Measurements from ENCODE around the gene TEX52.

TEX52 gene

DNA sequence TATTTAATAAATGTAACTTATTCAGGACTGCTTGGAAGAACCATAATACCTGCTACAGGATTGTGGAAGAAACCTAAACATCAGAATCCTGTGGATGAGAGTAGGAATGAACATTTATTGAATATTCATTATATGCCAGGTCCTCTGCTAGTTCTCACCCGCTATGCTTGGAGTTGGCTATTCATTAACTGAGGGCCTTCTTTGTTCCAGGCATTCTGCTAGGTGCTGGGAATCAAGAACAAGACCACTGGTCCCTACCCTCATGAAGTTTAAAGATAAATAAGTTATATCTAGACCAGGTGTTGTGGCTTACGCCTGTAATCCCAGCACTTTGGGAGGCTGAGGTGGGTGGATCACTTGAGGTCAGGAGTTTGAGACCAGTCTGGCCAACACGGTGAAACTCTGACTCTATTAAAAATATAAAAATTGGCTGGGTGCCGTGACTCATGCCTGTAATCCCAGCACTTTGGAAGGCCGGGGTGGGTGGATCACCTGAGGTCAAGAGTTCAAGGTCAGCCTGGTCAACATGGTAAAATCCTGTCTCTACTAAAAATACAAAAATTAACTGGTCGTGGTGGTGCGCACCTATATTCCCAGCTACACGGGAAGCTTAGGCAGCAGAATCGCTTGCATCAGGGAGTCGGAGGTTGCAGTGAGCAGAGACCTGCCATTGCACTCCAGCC is 30.1 kb upstream of the TEX52 start:
- Histone ChIP-seq H4K20me1 (ENCODE audit: insufficient read depth, low read length) (no peaks in the 10 kb centered on the region), H3K9me3 (ENCODE audit: insufficient read depth, low read length) (no peaks in the 10 kb centered on the region), H3K4me2 (ENCODE audit: low read length) (no peak overlapping the region), H3K9ac (ENCODE audit: low read length) (no peak overlapping the region), H3K27ac (ENCODE audit: low read length) (no peak overlapping the region), H3K36me3 (replicated peaks; ENCODE audit: low read depth, low read length) (peaks cover 25% of the 10 kb centered on the region), H3K27me3 (ENCODE audit: low read depth, low read length) (no peaks in the 10 kb centered on the region), H2AFZ (ENCODE audit: low read depth, low read length) (no peak overlapping the region), H3K79me2 (ENCODE audit: low read length) (peaks cover 16% of the 10 kb centered on the region), H3K4me3 (ENCODE audit: low read length) (no peak overlapping the region), H3K4me1 (ENCODE audit: low read length) (peaks cover 5% of the 10 kb centered on the region)
- no peak for TF ChIP-seq EZH2phosphoT487 (IDR thresholded peaks at IDR 0.05; ENCODE audit: low read depth)
- TF ChIP-seq, protein P1, sequence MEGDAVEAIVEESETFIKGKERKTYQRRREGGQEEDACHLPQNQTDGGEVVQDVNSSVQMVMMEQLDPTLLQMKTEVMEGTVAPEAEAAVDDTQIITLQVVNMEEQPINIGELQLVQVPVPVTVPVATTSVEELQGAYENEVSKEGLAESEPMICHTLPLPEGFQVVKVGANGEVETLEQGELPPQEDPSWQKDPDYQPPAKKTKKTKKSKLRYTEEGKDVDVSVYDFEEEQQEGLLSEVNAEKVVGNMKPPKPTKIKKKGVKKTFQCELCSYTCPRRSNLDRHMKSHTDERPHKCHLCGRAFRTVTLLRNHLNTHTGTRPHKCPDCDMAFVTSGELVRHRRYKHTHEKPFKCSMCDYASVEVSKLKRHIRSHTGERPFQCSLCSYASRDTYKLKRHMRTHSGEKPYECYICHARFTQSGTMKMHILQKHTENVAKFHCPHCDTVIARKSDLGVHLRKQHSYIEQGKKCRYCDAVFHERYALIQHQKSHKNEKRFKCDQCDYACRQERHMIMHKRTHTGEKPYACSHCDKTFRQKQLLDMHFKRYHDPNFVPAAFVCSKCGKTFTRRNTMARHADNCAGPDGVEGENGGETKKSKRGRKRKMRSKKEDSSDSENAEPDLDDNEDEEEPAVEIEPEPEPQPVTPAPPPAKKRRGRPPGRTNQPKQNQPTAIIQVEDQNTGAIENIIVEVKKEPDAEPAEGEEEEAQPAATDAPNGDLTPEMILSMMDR (IDR thresholded peaks at IDR 0.05; ENCODE audit: low read depth, low read length), result no peak

DNA sequence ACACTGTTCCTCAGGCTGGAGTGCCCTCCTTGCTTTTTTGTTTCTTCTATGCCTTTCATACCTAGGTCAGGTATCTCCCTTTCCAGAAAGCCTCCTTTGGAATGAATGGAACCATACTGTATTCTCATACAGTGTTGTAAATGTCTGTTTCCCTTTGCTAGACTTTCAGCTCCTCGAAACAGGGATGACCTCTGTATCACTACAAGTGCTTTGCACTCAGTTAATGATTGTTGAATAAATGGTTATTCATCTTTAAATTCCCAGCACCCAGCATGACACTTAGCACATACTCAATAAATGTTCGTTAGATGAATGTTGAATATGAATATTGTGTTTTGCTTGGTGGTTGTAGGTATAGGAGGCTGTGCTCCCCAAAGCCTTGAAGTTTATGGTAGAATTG is 28.0 kb upstream of the TEX52 start:
- no peak overlapping the region for H3K4me3 ChIP-seq (ENCODE audit: low read length)
- TF ChIP-seq, protein P1 (IDR thresholded peaks at IDR 0.05; ENCODE audit: low read depth, low read length), result no peak
- TF ChIP-seq EZH2phosphoT487 (IDR thresholded peaks at IDR 0.05; ENCODE audit: low read depth), result no peak
- H2AFZ ChIP-seq (ENCODE audit: low read depth, low read length), result no peak overlapping the region
- no peak overlapping the region for H3K9ac ChIP-seq (ENCODE audit: low read length)
- peaks cover 25% of the 10 kb centered on the region for H3K36me3 ChIP-seq (replicated peaks; ENCODE audit: low read depth, low read length)
- H3K4me2 ChIP-seq (ENCODE audit: low read length), result no peak overlapping the region
- no peaks in the 10 kb centered on the region for H4K20me1 ChIP-seq (ENCODE audit: insufficient read depth, low read length)
- no peaks in the 10 kb centered on the region for H3K4me1 ChIP-seq (ENCODE audit: low read length)
- no peaks in the 10 kb centered on the region for H3K27me3 ChIP-seq (ENCODE audit: low read depth, low read length)
- peaks cover 21% of the 10 kb centered on the region for H3K79me2 ChIP-seq (ENCODE audit: low read length)
- H3K27ac ChIP-seq (ENCODE audit: low read length), result no peak overlapping the region
- H3K9me3 ChIP-seq (ENCODE audit: insufficient read depth, low read length), result no peaks in the 10 kb centered on the region

DNA sequence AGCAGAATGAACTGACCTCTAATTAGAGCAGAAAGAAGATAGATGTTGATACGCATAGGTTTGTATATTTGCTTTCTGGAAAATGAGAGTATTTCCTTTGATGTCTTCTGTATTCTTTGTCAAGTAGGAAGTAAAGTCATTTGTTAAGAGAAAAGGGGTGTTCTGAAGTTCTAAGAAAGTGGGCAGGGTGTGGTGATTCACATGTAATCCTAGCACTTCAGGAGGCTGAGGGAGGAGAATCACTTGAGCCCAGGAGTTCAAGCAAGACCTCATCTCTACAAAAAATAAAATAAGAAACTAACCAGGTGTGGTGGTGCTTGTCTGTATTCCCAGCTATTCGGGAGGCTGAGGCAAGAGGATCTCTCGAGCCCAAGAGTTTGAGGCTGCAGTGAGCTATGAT is 23.0 kb upstream of the TEX52 start:
- Histone ChIP-seq H3K9me3 (ENCODE audit: insufficient read depth, low read length) (no peaks in the 10 kb centered on the region), H3K79me2 (ENCODE audit: low read length) (peaks cover 67% of the 10 kb centered on the region), H4K20me1 (ENCODE audit: insufficient read depth, low read length) (peaks cover 3% of the 10 kb centered on the region; the same call in 1 of the 2 replicates), H3K4me2 (ENCODE audit: low read length) (no peak overlapping the region), H3K27me3 (ENCODE audit: low read depth, low read length) (no peaks in the 10 kb centered on the region), H2AFZ (ENCODE audit: low read depth, low read length) (no peak overlapping the region), H3K27ac (ENCODE audit: low read length) (no peak overlapping the region), H3K4me3 (ENCODE audit: low read length) (no peak overlapping the region), H3K36me3 (replicated peaks; ENCODE audit: low read depth, low read length) (peaks cover 13% of the 10 kb centered on the region), H3K9ac (ENCODE audit: low read length) (no peak overlapping the region), H3K4me1 (ENCODE audit: low read length) (peaks cover 12% of the 10 kb centered on the region)
- TF ChIP-seq, protein P1 (IDR thresholded peaks at IDR 0.05; ENCODE audit: low read depth, low read length), result no peak
- no peak for TF ChIP-seq EZH2phosphoT487 (IDR thresholded peaks at IDR 0.05; ENCODE audit: low read depth)

DNA sequence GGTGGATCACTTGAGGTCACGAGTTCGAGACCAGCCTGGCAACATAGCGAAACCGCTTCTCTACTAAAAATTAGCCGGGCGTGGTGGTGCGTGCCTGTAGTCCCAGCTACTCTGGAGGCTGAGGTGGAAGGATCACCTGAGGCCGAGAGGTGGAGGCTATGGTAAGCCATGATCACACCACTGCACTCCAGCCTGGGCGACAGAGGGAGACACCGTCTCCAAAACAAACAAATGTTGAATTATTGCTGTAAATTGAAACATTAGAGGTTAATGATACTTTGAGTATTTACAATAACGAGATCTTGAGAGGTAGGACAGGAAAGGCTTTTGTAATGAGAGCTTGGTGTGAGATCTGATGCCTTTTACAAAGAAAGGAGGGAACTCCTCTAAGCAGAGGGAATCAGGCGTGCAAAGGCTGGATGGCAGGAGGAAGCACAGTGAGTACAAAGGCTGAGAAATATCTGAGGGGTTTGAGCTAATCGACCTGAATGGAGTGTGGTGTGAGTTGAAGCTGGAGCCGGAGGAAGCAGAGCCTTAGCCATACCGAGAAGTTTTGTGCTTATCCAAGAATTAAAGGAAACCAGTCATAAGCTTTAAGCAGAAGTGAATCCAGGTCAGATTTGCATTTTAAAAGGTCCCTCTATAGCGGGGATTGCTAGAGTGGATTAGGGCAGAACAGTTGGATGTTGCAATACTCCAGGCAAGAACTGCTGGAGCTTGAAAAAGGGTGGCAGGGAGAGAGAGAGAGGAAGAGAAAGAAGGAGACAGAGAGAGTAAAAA is 21.3 kb upstream of the TEX52 start:
- H2AFZ ChIP-seq (ENCODE audit: low read depth, low read length), result no peak overlapping the region
- H3K9ac ChIP-seq (ENCODE audit: low read length), result peak overlapping the region; percentile 95
- no peaks in the 10 kb centered on the region for H3K9me3 ChIP-seq (ENCODE audit: insufficient read depth, low read length)
- H3K36me3 ChIP-seq (replicated peaks; ENCODE audit: low read depth, low read length), result peaks cover 21% of the 10 kb centered on the region
- no peaks in the 10 kb centered on the region for H3K27me3 ChIP-seq (ENCODE audit: low read depth, low read length)
- H3K27ac ChIP-seq (ENCODE audit: low read length), result peak overlapping the region; percentile 69
- H3K4me2 ChIP-seq (ENCODE audit: low read length), result peak overlapping the region; percentile 81
- TF ChIP-seq, protein P1 (IDR thresholded peaks at IDR 0.05; ENCODE audit: low read depth, low read length), result no peak
- no peak for TF ChIP-seq EZH2phosphoT487 (IDR thresholded peaks at IDR 0.05; ENCODE audit: low read depth)
- H3K4me3 ChIP-seq (ENCODE audit: low read length), result peak overlapping the region; percentile 89
- H3K79me2 ChIP-seq (ENCODE audit: low read length), result peaks cover 79% of the 10 kb centered on the region
- H3K4me1 ChIP-seq (ENCODE audit: low read length), result peaks cover 12% of the 10 kb centered on the region
- peaks cover 3% of the 10 kb centered on the region; the same call in 1 of the 2 replicates for H4K20me1 ChIP-seq (ENCODE audit: insufficient read depth, low read length)
